SW480 (cell line): Measurements from ENCODE around the gene SMC4.

ENCODE experiments used
- DNase-seq: peaks from one replicate; pipeline ENCODE4 v3.0.0-alpha.2; 2016; ENCODE audit warnings: low spot score

Gene SMC4

DNA sequence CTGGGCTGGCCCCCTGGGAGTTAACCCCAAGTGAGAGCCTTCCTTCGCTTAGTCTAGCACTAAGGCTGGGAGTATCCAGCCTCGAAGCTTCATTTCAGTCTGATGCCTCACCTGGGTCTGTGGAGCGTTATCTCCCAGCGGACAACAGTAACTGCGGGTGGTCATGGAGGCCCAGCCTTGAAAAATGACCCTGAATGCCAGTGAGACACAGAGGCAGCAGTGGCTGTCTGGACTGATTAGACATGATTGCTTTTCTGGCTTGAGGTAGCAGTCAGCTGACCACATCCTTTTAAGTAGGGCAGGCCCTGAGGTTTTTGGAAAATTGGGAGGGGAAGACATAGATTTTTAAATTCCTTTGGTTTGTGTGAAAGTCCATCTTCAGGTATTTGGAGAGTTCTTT, 78.3 kb downstream of the SMC4 start:
- no peak for DNase-seq

DNA sequence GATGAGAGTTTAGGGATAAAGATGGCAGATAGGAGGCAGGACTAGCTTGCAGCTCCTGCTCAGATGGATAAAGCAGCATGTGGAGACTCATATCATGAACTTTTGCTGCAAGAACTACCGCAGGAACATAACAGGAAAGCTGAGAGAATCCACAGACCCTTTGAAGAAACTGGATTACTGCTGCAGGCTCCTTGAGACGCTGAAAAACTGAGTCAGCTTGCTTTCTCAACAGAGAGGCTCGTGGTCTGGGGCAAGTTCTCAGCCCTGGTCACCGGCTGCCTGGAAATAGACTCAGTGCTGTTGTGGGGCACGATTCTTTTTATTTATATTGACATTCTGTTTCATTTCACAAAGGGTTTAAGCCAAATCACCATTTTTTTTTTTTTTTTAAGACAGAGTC, 78.9 kb downstream of the SMC4 start:
- no peak for DNase-seq

GRCh38 chr3:160479376-160479775, 79.9 kb downstream of the SMC4 start:
- DNase-seq, result no peak

DNA sequence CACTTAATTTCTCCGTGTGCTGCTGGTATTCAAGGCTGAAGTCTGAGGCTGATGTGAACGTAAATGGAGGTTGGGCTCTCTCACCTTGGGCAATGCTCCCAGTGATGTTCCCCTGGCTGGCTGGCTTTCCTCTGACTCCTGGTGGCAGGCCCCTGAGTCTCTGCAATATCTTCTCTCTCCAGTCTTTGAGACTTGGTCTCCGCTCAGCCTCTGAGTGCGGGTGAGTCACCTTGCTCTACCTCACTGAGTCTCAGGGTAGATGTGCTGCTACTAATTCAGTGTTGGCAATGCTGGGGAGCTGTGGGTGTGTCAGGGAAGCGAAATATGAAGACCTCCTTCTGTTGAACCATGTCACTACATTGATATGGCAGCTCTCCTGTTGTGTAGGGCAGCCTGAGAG, 81.5 kb downstream of the SMC4 start:
- DNase-seq, result no peak

- DNase-seq, result no peak
These were observed 82.4 kb downstream of the SMC4 start for GRCh38 chr3:160481856-160482255.

- DNase-seq, result no peak
These were observed 83.3 kb downstream of the SMC4 start for GRCh38 chr3:160482796-160483195.
